HL-60 (cell line): ENCODE measurements around the gene OR6S1.
"Not testable (repeated sequence)": the region's sequence is repeated elsewhere in the genome, so short reads cannot be mapped to it uniquely, and the experiment has no call there.

Experiments used
- DNase-seq, 2 experiments: peaks; one replicate each; pipeline ENCODE4 v3.0.0-alpha.2; 2010 to 2020; ENCODE audit warnings: low read depth in 1 of 2, low spot score in 1 of 2
- H3K27ac ChIP-seq: fragments of 250-450 bp; sonication (Bioruptor Pico); replicated peaks from 2 replicates; pipeline ENCODE4 v1.5.1; 2020; ENCODE audit warnings: mild to moderate bottlenecking, moderate library complexity
- H3K27me3 ChIP-seq: fragments of 250-450 bp; sonication (Bioruptor Pico); 2 replicates; pipeline ENCODE4 v1.5.1; 2021; ENCODE audit warnings: mild to moderate bottlenecking, moderate library complexity; ENCODE audit not compliant: insufficient read depth, poor library complexity, severe bottlenecking
- H3K4me3 ChIP-seq: replicated peaks from 2 replicates; pipeline ENCODE4 v1.5.1; 2011; ENCODE audit warnings: mild to moderate bottlenecking, control low read depth, low read length; ENCODE audit not compliant: insufficient read depth
- CTCF ChIP-seq: IDR thresholded peaks from one replicate; pipeline ENCODE4 v1.5.1; 2011; ENCODE audit warnings: low read length, control low read depth, inconsistent platforms; ENCODE audit not compliant: insufficient read depth
- GABPA ChIP-seq: IDR thresholded peaks from 2 replicates; pipeline ENCODE4 v1.6.1; 2012; ENCODE audit warnings: low read depth
- POLR2AphosphoS5 ChIP-seq: IDR thresholded peaks from 2 replicates; pipeline ENCODE4 v1.6.1; 2012; ENCODE audit warnings: low read depth
- SPI1 ChIP-seq: IDR thresholded peaks from 2 replicates; pipeline ENCODE4 v1.6.1; 2012; ENCODE audit warnings: low read depth, mild to moderate bottlenecking, borderline replicate concordance
- TF ChIP-seq, protein P1 (sequence below): IDR thresholded peaks from 2 replicates; pipeline ENCODE4 v1.6.1; 2012; ENCODE audit warnings: low read depth; ENCODE audit not compliant: insufficient replicate concordance

Gene OR6S1

DNA sequence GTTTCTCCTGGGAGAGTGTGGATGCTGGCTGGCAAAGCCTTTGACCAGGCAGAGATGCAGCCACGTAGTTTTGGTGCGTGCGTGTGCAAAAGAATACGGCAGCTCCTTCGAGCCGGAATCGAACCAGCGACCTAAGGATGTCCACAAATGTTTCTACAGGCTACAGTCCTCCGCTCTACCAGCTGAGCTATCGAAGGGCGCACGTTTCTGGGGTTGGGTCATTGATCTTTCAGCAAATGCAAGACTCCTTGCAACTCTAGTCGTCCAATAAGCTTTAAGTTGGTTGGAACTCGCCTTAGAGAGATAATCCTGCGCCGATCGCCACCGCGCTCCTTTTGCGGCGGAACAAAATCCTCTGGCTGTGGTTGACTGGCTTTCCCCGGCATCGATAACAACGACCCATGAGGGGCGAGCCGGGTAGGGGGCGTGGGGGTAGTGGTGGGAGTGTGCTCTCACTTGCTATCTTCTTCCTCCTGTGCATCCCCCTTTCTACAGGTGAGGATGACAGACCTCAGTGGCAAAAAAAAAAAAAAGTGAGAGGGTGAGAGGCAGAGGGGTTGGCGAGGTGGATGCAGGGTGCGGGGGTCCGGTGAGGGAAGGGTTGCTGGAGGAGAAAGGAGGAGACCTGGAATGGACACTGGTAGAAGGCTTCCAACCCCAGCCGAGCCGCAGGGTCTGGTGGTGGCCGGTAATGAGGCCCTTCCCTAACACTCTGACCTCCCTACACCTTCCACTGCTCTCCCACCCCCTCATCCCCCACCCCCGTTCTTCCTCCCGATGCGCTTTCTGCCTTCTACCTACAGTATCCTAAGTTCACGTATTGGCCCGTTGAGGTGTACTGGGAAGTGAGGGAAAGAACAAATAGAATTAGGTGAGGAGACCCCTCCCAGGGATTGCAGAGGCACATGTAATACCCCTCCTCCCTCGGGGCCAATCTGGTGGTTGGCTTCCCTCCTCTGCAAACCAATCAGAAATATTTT lies 11.8 kb upstream of the OR6S1 start:
- Histone ChIP-seq H3K27ac (no peak overlapping the region), H3K4me3 (no peak overlapping the region), H3K27me3 (peaks cover 30% of the 10 kb centered on the region)
- peak in 1 of 2 experiments; percentile 46 for DNase-seq
- TF ChIP-seq SPI1: no peak

DNA sequence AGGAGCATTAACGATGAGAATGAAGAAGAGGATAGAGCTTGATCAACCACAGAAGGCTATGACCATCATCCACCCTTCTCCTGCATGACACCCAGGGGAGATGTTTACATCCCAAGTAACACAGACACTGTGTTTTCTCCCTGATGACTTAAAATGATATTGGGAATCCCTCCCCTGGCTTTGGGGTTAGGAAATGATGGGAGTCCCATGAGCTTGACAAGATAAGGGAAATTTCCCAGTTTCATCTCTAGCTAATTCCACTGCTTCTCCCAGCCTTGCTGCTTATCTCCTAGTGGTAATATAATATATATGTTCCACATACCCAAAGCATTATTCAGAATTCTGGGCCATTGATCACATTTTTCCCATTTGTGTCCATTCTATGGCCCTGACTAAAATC lies 4.0 kb upstream of the OR6S1 start:
- TF ChIP-seq, protein P1, sequence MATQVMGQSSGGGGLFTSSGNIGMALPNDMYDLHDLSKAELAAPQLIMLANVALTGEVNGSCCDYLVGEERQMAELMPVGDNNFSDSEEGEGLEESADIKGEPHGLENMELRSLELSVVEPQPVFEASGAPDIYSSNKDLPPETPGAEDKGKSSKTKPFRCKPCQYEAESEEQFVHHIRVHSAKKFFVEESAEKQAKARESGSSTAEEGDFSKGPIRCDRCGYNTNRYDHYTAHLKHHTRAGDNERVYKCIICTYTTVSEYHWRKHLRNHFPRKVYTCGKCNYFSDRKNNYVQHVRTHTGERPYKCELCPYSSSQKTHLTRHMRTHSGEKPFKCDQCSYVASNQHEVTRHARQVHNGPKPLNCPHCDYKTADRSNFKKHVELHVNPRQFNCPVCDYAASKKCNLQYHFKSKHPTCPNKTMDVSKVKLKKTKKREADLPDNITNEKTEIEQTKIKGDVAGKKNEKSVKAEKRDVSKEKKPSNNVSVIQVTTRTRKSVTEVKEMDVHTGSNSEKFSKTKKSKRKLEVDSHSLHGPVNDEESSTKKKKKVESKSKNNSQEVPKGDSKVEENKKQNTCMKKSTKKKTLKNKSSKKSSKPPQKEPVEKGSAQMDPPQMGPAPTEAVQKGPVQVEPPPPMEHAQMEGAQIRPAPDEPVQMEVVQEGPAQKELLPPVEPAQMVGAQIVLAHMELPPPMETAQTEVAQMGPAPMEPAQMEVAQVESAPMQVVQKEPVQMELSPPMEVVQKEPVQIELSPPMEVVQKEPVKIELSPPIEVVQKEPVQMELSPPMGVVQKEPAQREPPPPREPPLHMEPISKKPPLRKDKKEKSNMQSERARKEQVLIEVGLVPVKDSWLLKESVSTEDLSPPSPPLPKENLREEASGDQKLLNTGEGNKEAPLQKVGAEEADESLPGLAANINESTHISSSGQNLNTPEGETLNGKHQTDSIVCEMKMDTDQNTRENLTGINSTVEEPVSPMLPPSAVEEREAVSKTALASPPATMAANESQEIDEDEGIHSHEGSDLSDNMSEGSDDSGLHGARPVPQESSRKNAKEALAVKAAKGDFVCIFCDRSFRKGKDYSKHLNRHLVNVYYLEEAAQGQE: no peak
- TF ChIP-seq POLR2AphosphoS5 (no peak), SPI1 (no peak), GABPA (no peak), CTCF (no peak)
- Histone ChIP-seq H3K27me3 (peaks cover 8% of the 10 kb centered on the region), H3K27ac (no peak overlapping the region), H3K4me3 (no peak overlapping the region)
- DNase-seq: no peak

DNA sequence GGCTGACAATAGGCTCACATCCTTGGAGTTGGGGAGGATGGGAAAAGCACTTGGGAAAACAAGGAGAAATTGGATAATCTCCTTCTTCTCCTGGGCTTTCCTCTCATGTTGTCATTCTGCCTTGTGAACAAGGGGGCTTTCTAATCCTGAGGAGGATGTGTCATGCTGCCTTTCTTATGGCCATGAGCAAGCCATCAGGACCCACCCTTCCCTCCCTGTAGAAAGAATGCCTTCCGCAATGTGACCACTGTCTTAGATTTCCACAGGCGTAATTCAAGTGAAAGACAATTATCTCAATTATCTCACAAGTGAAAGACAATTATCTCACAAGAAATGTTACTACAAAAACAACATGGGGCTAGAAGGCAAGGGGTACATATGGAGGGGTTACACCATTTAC lies 3.0 kb upstream of the OR6S1 start:
- Histone ChIP-seq H3K27me3 (peaks cover 8% of the 10 kb centered on the region), H3K4me3 (no peak overlapping the region), H3K27ac (no peak overlapping the region)
- no peak for TF ChIP-seq SPI1
- TF ChIP-seq, protein P1: no peak
- DNase-seq: no peak

- not testable (repeated sequence) for H3K4me3 ChIP-seq, DNase-seq, H3K27me3 ChIP-seq, H3K27ac ChIP-seq
These were observed 1.3 kb upstream of the OR6S1 start for GRCh38 chr14:20642755-20643154.

- DNase-seq: no peak
- Histone ChIP-seq H3K27ac (no peak overlapping the region), H3K27me3 (peaks cover 8% of the 10 kb centered on the region), H3K4me3 (no peak overlapping the region)
- TF ChIP-seq CTCF: no peak
- TF ChIP-seq SPI1: no peak
- no peak for TF ChIP-seq POLR2AphosphoS5
- TF ChIP-seq, protein P1: no peak
- no peak for TF ChIP-seq GABPA
These were observed 691 bp upstream of the OR6S1 start for GRCh38 chr14:20642182-20642581.
